Head of caudate nucleus (tissue), 42 donors: ENCODE results near the gene FRMPD4.

Experiments
- DNase-seq, 42 donors: peaks; one replicate each; pipeline versions ENCODE4 v3.0.0 to v3.0.0-alpha.2; 2020 to 2021; ENCODE audit warnings: mixed read lengths in 7 of 42
- intact Hi-C: fragments of 100-400 bp; cut with DNase I; formaldehyde crosslinking; loops from one replicate; pipeline ENCODE4 v1.15.0; 2022

Gene FRMPD4

DNA sequence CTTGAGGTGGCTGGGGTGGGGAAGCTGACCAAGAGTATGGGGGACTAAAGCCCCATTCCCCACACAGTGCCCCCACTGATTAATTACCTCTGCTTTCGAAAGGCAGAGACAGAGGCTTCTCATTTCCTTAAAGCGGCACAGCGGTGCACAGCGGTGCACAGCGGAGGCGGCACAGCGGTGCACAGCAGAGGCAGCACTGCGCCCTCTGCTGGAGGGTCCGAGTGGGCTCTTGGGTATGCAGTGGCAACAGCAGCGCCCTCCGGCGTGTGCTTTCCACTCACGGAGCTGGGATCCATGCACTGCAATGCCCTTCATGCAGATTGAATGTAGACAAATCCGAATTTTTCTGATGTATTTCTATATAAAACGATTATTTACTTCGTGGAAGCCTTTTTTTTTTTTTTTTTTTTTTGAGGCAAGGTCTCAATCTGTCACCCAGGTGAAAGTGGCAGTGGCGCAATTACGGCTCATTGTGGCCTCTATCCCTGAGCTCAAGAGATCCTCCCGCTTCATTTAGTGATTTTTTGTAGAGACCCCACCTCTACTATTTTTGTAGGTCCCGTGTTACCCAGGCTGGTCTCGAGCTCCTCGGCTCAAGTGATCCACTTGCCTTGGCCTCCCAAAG, 633.3 kb downstream of the FRMPD4 start:
- intact Hi-C loops, result no loop called here

More for the DNA sequence above, 633.3 kb downstream of the FRMPD4 start:
- peak in 23 of 42 donors; percentile 2 to 60 (median 23) for DNase-seq
